HG03097 (cell line): Measurements from ENCODE around the gene LRRC4C.
"Not testable (repeated sequence)": the region's sequence is repeated elsewhere in the genome, so short reads cannot be mapped to it uniquely, and the experiment has no call there.

Experiments
- ATAC-seq: cut with Tn5 transposase; IDR thresholded peaks from one replicate; pipeline ENCODE4 v1.9.1; 2021; ENCODE audit not compliant: unreplicated experiment, low FRiP score

LRRC4C gene

DNA sequence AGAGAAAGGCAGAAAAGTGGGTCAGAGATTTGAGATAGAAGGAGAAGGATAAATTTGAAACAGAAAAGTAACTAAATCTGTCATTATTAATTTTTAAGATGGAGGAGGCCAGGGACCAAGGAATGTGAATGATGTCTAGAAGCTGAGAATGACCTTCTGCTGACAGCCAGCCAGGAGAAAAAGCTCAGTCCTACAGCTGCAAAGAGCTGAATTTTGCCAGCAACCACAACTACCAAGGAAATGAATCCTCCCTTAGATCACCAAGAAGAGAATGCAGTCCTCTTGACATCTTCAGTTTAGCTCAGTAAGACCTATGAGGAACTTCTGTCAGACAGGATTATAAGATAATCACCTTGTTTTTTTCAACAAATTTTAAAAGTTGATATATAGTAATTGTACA lies 538.2 kb downstream of the LRRC4C start:
- no peak for ATAC-seq

DNA sequence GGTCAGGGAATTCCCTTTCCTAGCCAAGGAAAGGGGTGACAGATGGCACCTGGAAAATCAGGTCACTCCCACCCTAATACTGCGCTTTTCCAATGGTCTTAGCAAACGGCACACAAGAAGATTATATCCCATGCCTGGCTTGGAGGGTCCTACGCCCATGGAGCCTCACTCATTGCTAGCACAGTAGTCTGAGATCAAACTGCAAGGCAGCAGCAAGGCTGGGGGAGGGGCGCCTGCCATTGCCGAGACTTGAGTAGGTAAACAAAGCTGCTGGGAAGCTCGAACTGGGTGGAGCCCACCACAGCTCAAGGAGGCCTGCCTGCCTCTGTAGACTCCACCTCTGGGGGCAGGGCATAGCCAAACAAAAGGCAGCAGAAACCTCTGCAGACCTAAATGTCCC lies 548.7 kb downstream of the LRRC4C start:
- ATAC-seq = not testable (repeated sequence)

- no peak for ATAC-seq
Observed at GRCh38 chr11:40894501-40894900, 565.0 kb downstream of the LRRC4C start.

DNA sequence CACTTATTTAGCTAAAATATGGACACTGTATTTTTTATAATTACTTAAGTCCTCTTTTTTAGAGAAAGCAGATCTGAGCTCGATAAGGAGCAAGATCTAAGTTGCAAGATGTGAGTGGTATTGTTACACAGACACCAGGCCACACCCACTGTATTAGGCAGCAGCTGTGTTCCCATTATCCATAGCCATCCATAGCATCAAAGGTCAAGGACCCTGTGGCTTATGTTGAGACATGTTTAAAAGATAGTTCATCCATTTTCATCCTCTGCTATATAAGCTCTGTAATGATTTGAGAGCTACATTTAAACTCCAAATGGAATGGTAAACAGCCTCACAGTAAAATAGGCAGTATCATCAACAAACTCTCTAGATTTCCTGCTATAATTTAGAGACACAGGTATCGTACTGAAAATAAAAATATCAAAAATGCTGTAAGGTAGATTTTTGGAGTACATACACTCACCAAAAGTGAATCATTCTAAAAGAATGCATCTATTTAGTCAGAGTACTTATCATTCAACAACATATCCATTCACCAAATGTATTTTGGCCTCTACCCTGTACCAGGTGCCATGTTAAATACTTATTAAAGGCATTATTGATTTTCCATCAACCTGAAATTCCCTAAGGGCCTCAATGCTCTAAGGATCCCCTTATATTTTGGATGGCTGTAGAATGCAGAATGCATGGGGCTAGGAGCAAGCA lies 574.0 kb downstream of the LRRC4C start:
- no peak for ATAC-seq

DNA sequence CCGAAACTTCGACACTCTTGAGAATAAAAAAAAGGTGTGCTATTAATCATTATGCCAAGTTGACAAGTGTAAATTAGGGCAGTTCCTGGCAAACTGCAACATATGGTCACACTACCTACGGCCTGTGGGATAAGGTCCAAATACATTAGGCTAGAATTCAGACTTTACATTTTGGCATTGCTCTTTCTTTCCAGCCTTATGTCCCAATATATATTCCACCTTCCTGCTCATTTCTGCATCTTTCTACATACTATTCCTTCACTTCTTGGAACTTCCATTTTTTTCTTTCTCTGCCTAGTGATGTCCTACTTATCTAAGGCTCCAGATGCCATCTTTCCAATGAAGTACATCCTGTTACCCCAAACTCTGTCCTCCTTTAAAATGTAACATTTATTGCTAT lies 577.2 kb downstream of the LRRC4C start:
- no peak for ATAC-seq

GRCh38 chr11:40879911-40880310 lies 579.5 kb downstream of the LRRC4C start:
- no peak for ATAC-seq

DNA sequence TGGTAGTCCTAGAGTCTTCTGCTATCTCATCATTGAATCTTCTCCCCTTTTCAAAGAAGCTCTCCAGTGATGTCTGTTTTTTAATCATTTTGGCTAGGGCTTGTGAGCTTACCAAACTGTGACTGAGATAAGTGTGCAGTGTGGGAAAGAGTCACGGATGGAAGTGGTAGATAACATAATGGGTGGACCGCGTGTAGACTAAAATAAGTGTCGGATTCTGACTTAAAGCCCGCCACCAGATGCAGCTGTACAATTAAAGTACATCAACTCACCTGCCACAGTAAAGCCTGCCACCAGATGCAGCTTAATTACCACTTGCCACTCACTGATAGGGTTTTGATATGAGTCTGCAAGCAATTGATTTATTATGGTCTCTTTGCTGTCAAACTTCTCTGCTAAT lies 581.5 kb downstream of the LRRC4C start:
- no peak for ATAC-seq

DNA sequence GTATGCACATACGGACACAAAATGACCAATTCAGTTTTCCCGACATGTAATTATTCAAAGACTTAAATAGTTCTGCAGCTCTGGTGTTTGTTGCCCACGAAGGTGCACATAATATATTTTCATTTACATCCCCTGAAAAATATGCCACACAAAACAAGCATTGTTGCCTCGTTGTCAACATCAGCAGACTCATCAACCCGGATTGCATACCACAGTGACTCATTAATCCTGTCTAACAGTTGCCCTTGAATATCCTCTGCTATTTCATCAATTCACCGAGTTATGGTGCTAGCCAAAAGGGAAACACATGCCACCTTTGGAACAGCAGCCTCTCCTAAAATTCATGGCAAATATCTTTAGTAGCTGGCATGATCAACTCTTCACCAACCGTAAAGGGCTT lies 582.2 kb downstream of the LRRC4C start:
- ATAC-seq = no peak

DNA sequence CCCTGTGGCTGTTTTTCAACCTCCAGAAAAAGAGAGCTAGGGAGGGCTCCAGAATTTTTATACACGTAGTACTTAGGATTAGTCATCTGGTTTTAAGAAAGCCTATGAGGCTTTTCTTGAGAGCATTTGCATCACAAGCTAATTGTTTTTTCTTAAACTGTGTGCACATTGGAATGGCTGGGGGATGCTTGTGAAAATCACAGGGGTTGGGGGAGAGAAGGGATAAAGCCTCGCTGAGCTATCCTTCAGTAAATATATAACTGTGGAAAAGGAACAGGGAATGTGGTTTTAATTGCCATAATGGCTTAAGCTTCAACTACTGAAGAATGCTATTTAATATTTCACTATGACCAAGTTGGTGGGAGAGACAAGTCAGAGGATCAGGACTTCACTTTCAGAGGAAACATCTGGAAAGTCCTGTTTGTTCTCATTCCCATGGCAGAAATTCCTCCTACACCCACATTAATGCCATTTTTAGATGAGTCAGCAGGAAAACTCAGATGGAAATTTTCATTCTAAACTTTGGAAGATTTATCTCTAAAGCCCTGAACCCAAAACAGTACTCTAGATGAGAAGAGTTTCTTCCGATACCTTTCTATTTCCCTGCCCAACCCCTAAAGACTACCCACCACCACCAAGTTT lies 591.3 kb downstream of the LRRC4C start:
- no peak for ATAC-seq

GRCh38 chr11:40857754-40858153 lies 601.7 kb downstream of the LRRC4C start:
- not testable (repeated sequence) for ATAC-seq

DNA sequence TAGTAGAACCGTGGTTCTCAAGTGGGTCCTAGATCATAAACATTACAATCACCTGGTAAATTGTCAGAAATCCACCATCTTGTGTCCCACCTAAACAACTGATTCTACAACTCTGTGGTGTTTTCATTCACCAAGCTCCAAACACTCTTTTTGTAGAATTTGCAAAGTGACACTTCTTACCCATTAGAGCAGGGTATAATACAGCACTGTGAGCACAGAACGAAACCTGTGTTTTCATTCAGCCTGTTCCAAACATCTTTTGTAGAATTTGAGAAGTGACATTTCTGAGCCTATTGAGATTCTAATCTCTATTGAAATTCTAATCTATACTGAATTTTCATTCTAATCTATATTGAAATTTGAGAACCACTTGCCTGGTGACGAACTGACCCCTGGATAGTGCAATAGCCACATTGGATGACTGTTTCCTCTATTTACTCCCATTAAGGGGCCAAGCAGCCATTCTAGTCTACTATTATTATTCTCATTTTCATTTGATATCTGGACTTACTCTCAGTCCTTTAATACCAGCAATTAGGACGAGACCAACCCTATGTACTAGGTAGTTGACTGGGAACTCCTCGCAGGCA lies 616.6 kb downstream of the LRRC4C start:
- ATAC-seq = no peak

DNA sequence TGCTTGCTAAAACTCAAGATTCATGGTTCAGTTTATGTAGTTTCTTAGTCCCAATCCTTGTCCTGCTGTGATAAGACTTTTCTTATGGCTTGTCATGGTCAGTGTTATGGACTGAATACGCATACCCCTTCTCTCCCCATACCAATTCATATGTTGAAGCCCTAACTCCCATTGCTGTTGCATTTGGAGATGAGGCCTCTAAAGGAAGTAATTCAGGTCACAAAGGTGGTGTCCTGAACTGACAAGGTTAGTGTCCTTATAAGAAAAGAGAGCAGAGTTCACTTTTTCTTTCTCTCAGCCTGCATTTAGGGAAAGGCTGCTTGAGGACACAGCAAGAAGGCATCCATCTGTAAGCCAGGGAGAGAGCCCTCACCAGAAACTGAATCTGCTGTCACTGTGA lies 618.2 kb downstream of the LRRC4C start:
- ATAC-seq = no peak

DNA sequence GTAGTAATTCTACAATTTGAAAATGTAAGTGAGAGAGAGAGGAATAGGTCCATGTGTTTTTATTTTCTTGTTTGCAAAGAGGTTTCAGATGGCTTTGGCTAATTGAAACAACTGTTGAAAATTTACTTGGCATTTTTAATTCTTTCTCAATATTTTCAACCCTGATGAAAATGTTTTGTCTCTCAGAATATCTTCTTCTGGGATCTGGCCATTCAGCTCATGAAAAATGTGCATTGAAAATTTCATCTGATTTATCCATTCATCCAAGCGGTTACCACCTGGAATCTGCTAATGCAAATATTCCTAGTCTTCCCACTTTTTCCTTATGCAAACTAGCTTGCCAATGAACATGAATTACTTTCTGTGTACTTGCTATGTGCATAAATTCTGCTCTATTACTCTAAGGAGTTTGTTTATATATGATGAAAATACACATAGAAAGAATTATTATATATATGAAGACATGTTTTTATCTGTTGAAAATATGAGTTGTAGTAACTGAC lies 621.2 kb downstream of the LRRC4C start:
- no peak for ATAC-seq

DNA sequence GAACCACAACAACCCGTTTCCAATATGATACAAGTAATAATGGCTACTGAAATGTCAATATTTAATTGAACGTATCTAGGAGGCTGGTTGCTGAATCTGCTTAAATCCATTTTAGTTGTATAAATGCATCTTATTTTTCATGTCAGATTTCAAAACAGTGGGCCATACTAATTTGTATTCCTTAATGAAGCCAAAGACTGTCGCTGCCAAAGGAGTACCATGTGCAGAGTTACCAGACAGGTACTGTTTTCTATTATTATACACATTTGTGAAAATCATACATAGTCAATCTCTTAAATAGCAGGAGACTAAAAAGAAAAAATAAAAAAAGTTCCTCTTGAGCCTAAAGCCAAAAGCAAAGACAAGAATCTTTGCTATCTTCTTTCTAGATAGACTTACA lies 632.3 kb downstream of the LRRC4C start:
- ATAC-seq = no peak

- no peak for ATAC-seq
Observed at GRCh38 chr11:40826601-40827000, 632.9 kb downstream of the LRRC4C start.

GRCh38 chr11:40825201-40825834 lies 634.1 kb downstream of the LRRC4C start:
- ATAC-seq = no peak

- ATAC-seq = no peak
Observed at GRCh38 chr11:40819230-40819629, 640.2 kb downstream of the LRRC4C start.

DNA sequence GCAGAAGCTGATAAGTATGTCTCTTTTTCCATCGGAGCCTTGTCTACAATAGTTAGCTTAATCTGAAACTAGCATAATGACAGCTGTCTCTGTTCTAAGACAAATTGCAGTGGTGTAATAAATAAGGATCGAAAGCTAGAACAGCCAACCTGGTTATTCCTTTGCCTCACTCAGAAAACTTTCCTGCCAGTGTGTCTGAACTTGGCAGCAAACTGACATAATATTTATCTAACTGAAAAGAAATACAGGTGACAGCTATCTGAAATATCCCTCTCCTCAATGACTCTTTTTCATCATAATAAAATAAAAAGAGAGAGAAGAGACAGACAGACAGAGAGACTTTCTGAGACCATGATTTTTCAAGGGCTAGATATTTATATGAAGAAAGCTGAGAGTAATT lies 642.5 kb downstream of the LRRC4C start:
- ATAC-seq = no peak

- ATAC-seq = no peak
Observed at GRCh38 chr11:40797981-40798380, 661.5 kb downstream of the LRRC4C start.

GRCh38 chr11:40787224-40787623 lies 672.2 kb downstream of the LRRC4C start:
- ATAC-seq = no peak

DNA sequence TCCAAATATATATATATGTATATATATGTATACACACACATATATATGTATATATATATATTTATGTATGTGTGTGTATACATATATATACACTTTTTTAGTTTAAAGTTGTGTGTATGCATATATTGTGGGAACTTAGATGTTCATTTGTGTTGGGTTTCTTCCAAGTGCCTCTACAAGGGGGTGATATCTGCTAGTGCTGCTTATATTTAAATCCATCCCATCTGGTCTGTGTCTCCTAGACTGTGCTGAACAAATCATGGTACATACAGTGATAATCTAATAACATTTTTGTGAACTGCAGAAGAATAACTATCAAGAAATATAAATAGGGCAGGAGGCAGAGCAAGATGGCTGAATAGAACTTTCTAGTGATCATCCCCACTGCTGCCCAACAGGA lies 696.4 kb downstream of the LRRC4C start:
- ATAC-seq = no peak
